Measurements from ENCODE around the gene MRPL53.
A peak's percentile ranks its signal among the peaks of the same experiment; 100 is the strongest.
"Not testable (repeated sequence)": the region's sequence is repeated elsewhere in the genome, so short reads cannot be mapped to it uniquely, and the experiment has no call there.

MRPL53 gene

GRCh38 chr2:74502147-74502719 lies 29.8 kb upstream of the MRPL53 start:
- DNase-seq (ENCODE audit: low spot score), result no peak

GRCh38 chr2:74501335-74502071 lies 29.0 kb upstream of the MRPL53 start:
- DNase-seq (ENCODE audit: low spot score), result no peak

GRCh38 chr2:74500578-74500946 lies 28.1 kb upstream of the MRPL53 start:
- DNase-seq (ENCODE audit: low spot score), result no peak

DNA sequence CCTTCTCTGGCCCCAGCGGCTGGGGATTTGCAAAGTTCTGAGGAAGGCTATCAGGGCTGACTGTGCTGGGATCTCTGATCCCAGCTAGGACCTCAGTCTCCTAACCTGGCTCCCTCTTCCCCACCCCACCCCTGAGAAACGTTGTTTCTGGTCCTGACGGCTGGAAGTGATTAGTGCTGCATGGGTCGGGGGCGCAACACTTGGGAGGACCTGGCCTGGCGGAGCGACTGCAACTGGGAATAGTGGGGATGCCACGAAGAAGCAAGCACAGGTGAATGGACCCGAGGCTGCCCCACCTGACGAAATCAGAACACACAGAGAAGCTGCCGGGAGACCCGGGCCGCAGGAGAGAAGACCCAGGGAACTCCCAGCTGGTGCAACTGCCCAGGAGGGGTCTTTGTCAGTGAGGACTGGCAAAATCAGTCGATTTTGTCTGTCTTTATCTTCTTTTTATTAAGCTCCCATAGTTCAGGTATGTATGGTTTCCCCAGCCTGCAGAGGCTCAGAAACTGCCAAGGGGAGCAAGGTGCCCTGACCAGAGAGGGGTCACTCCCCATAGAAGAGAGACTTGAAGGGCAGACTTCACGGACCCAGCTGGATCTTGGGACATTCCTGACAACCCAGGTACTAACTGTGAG lies 27.6 kb upstream of the MRPL53 start:
- no peak for DNase-seq (ENCODE audit: low spot score)

DNA sequence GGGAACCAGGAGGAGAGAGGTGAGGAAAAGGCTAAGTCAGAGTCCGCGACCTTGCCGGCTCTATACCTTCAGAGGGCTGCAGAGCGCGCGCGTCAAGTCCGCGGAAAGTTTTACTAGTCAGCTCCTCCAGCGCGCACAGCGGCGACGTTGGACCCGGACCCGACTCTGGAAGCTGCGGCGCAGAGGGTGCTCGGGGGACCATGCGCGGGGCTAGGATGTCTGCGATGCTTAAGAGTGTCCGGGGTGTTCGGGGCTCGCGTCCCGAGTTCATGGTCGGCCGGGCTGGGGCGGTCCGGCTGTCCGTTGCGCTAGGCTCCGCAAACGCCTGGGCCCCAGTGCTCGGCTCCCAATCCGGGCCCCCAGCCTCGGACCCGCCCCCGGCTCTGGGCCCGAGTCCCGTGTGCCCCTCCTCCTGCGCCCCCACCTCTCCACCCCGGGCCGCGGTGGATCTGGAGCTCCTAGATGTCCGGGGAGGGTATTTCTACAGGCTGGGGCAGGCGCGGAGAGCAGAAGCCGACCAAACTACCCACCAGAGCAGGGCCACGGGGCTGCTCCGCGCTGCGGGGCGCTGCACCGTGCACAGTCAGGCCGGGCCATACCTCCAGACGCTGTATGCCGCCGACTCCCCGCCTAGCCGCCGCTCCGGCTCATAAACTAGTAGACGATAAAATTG lies 26.9 kb upstream of the MRPL53 start, which contains the start of gene LBX2:
Gene LBX2, minus strand, starts transcription at position 337 of the 673 bp plus-strand sequence. Its CDS starts 66 bp downstream, at position 271.
- no peak for DNase-seq (ENCODE audit: low spot score)

DNA sequence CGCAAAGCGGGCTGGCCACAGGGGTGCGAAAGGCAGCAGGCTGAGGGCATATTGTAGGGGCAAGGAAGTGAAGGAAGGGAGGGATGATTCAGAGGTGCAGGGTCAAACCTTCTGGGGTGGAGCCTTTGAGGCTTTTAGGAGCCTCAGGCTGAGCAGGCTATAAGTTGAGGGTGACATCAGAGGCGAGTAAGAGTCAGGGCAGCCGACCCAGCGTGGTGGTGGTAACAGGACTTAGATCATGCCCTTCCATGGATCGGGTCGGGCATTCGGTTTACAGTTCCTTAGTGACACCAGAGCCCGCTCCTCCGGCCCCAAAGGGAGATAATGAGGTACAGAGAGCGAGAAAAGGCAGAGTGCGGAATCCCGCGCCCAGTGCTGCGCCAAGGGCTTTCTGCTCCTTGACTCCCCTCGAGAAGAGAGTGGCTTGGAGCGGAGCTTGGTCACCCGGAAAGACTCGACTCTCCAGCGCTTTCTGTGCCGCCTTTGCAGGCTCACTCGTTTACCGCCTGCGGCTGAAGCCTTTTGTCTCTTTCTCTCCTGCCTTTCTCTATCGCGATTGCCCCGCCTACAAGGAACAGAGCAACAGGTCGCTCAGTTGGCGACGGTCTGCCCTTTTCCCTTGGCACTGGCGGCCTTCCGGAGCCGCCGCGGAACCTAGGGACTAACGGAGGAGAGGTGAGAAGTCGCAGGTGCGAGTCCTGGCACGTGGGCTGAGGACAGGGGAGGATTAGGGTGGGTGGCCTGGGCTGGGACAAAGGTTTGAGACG lies 26.2 kb upstream of the MRPL53 start:
- no peak for DNase-seq (ENCODE audit: low spot score)

DNA sequence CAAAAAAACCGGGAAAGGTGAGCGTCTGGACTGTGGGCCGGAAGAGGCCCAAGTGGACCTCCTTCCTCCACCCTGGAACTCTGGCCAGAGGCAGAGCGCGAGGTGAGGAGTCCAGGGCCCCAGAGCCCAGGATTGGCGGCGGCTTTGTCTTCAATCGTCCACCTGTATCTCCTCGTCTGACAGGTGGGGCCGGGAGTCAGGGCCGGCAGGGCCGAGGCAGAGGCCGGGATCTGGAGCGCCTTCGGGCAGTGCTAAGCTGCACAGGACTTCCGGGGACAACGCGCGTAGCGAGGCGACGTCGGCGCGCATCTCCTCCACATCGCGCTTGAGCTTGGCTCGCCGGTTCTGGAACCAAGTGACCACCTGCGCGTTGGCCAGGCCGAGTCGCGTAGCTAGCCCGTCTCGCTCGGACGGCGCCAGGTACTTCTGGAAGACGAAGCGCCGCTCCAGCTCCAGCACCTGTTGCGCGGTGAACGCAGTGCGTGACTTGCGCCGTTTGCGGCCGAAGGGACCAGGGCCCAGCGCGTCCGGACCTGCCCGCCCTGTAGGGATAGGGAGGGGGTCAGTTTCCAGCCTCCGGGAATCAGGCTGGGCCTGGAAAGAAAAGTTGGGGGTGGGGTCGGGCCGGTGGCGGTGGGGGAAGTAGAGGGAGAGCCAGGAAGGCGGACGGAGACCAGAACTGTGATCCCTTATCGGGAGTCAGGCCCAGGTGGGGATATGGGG lies 25.5 kb upstream of the MRPL53 start:
- DNase-seq (ENCODE audit: low spot score), result no peak

DNA sequence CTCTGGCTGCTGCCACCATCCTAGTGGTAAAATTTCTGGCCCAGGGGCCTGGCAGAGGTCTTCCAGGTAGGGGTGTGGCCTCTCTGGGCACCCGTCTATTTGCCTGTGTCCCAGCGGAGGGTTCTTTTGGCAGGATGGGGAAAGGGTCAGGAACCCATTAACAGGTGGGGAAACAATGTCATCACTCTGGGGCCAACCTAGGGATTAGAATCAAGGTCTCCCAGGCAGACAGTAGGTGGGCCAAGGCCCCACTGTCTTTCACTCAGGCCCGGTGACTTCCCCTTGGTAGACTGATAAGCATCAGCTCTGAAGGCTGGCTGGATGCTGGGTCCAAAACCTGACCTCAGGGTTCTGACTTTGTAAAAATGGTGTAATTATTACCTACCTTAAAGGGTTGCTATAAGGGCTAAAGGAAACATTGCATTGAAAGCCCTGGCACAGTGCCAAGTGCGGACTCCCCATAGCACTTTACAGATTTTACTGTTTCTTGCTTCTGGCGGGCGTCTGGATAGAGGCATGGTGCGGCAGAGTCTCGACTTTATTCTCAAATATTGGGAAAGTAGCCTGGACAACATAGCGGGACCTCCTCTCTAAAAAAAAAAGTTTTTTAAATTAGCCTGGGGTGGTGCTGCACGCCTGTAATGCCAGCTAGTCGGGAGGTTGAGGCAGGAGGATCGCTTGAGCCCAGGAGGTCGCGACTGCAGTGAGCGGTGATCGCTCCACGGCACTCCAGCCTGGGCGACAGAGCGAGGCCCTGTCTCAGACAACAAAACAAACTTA lies 24.7 kb upstream of the MRPL53 start:
- DNase-seq (ENCODE audit: low spot score), result no peak

DNA sequence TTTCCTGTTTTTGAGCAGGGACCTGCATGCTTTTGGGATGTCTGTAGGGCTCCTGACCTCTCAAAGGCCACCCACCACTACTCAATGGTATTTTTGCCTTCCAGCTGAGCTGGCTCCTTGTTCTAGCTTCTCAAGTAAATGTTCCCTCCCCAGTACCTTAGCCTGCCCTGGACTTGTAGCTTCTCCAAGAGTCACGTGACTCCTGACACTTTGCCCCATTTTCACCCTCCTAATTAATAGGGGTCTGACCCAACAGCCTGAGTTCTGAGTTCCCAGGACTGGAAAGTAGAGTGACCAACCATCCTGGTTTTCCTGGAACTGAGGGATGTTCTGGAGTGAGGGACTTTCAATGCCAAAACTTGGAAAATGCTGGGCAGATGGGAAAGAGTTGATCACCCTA lies 23.0 kb upstream of the MRPL53 start:
- no peak for DNase-seq (ENCODE audit: low spot score)

GRCh38 chr2:74493546-74493945 lies 21.1 kb upstream of the MRPL53 start:
- DNase-seq (ENCODE audit: low spot score), result no peak

DNA sequence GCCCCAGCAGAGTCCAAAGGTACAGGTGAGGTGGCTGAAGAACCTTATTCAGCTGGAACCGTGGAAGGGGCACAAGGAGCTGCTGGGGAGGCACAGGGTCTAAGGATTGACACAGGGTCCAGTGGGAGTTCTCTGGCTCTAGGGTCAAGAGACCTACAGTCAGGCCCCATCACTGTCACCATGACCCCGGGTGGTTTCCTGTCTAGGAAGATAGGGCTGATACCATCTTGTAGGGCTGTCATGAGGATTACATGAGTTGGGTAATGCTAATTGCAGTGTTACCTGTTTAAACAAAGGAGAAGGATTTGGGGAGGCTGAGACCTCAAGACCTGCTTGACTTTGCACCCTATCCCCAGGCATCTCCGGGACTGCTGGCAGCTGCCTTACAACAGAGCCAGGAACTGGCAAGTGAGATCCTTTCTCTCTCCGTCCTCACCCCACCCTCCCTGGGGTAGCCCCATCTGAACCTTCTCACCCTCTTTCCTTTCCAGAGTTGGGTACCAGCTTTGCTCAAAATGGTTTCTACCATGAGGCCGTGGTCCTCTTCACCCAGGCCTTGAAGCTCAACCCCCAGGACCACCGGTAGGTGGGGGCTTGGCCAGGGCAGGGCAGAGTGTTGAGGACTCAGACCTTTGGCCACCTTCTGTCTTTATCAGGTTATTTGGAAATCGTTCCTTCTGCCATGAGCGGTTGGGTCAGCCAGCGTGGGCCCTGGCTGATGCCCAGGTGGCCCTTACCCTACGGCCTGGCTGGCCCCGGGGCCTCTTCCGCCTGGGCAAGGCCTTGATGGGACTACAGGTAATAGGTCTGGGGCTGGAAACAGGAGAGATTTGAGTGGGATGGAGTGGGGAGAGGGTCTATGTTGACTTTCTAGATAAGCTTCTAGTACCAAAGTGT lies 19.4 kb upstream of the MRPL53 start:
- DNase-seq (ENCODE audit: low spot score), result no peak

DNA sequence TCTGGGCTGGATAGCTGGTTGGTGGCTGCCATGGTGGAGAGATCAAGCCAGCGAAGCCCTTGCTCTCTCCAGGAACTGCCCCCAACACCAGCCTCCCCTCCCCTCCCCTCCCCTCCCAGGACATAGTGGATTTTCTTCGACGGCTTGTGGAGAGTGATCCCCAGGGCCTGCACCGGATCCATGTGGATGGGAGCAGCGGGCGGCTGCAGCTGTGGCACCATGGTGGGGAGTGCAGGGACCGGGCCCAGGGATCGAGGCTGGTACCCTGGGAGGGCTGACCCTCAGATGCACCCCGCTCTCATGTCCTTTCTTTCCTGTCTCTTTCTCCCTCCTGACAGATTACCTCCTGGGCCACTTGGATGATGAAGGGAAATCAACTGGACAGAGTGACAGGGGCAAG lies 17.4 kb upstream of the MRPL53 start:
- DNase-seq (ENCODE audit: low spot score), result no peak

DNA sequence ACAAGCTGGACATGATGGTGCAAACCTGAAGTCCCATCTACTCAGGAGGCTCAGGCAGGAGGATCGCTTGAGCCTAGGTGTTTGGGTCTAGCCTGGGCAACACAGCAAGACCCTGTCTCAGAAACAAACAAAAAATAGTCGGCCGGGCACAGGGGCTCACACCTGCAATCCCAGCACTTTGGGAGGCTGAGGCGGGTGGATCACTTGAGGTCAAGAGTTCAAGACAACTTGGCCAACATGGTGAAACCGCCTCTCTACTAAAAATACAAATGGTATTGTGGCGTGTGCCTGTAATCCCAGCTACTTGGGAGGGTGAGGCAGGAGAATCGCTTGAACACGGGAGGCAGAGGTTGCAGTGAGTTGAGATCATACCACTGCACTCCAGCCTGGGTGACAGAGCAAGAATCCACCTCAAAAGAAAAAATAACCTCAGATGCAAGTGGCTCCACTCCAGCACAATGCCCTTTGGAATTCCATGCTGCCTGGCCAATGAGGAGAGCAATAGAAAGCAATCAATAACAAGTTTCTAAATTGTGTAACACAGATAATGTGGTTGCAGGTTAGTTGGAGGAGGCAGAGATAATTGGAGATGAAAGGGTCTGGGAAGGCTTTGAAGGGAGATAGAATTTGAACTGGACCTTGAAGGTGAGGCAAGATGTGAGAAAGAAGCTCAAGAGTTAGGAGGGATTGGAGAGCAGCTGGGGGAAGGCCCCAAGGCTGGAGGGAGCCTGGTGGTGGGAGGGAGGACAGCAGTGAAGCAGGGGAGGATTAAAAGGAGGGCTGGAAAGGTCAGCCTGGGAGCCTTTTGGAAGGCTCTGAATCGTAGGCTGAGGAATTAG lies 16.4 kb upstream of the MRPL53 start:
- no peak for DNase-seq (ENCODE audit: low spot score)

- DNase-seq (ENCODE audit: low spot score), result no peak
Measured at GRCh38 chr2:74486141-74486540, 13.7 kb upstream of the MRPL53 start.

DNA sequence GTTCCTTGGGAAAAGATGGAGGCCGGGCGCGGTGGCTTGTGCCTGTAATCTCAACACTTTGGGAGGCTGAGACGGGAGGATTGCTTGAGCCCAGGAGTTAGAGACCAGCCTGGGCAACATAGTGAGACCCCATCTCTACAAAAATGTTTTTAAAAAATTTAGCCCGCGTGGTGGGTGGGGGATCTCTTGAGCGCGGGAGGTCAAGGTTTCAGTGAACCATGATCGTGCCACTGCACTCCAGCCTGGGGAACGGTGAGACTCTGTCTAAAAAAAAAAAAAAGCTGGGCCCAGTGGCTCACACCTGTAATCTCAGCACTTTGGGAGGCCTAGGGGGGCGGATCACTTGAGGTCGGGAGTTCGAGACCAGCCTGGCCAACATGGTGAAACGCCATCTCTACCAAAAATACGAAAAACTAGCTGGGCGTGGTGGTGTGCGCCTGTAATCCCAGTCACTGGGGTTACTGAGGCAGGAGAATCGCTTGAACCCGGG lies 11.2 kb upstream of the MRPL53 start:
- not testable (repeated sequence) for DNase-seq (ENCODE audit: low spot score)

DNA sequence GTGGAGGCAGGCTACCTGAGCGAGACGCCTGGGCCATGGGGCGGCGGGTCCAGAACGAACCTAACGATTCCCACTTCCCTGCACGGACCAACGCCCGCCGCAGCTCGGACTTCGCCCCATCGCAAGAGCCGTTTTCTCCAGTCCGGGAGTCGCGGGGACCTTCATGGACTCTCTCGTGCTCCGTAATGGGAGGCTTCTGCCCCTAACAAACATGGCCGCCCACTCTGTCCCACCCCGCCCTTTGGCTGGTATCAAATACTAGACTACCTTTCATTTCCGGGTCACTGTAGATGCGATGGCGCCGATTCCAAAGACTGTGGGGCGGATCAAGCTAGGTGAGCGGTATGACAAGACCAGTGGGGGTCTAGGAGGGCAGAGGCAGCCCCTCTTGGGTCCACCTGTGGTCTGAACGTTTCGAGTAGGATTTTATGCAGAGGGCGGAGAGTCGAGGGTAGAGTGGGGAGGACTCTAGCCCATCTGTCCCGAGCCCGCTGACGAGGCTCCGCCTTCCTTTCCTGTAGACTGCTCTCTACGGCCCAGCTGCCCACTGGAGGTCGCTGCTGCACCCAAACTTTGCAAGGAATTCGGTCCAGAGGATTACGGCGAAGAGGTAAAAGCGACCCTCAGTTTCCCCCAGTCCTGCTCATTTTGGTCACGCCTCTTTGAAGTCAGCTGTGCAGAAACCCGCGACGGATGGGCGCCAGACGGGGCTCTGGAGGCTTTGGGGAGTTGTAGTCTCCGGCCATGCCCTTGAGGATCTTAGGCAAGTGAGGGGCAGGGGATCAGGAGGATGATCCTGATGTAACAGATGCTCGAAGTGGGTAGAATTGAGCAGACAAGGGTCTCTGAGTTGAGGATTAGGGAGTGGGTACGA lies 10.6 kb upstream of the MRPL53 start, which contains the start of the genes CCDC142 and TTC31:
Gene CCDC142, minus strand, starts transcription at position 198 of the 874 bp plus-strand sequence. Its CDS starts 161 bp downstream, at position 37.
Gene TTC31, plus strand, starts transcription at position 281 of the 874 bp plus-strand sequence. Its CDS starts 15 bp downstream, at position 296.
- peak; percentile 98 for DNase-seq (ENCODE audit: low spot score)
